HL-60/S4 (cell line): ENCODE data around the gene PRDM16.

ENCODE experiments used
- in situ Hi-C: fragments of 300-500 bp; cut with MboI; formaldehyde crosslinking; loops from 2 replicates; pipeline ENCODE4 v1.14.3; 2022; ENCODE audit warnings: low sequenced_read_pairs

The PRDM16 gene

GRCh38 chr1:3327936-3328590, 259.1 kb downstream of the PRDM16 start:
- in situ Hi-C loops: no loop called here

GRCh38 chr1:3329640-3330281, 260.8 kb downstream of the PRDM16 start:
- in situ Hi-C loops: no loop called here

DNA sequence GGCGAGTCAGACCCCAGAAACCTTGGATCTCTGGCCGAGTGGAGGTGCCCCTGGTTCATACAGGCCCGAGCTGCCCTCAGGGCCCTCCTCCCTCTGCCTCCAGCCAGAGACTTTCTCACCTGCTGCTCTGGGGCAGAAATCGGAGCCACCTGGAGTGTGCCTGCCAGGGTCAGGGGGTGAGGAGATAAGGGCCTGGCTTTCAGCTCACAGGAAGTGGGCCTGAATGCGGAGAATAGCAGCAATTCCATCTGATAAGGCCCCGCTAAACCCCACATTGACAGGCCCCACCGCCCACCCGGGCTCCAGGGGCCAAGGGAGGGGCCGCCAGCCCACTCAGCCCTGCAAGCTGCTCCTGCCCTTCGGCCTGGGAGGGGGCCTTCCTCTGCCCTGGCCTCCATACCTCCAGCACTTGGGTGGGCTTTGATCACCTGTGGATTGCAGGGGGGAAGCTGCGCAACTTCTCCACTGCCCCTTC, 261.8 kb downstream of the PRDM16 start:
- in situ Hi-C loops: no loop called here

- in situ Hi-C loops: no loop called here
Observed at GRCh38 chr1:3331564-3331963, 262.6 kb downstream of the PRDM16 start.

DNA sequence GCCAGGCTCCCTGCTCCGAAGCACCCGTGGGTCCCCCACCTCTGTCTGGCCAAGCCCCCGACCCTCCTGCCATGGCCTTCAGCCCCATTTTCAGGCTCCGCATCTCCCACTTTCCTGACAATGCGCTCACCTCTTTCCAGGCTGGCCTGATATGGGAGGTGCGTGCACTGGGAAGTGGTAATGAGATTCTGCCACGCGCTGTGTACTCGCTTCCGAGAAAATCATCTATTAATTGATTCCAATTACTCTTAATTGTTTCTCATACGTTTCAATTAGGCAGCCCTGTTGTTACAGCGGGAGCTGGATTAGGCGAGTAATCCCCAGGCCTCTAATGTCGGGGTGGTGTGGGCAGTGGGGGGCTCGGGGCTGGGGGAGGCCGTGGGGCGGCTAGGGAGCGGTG, 263.0 kb downstream of the PRDM16 start:
- in situ Hi-C loops: no loop called here

DNA sequence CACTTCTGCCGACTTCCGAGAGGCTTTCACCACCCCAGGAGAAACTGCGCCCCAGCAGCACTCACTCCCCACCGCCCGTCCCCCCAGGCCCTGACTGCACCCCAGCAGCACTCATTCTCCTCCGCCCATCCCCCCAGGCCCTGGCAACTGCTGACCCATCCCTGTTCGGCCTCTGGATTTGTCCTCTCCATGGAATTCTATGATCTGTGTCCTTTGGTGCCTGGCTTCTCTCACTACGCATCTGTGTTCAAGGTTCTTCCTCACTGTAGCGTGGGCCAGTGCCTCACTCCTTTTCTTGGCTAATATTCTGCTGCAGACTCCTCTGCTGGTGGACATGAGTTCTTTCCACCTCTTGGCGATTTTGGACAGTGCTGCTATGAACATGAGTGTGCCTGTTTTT, 263.7 kb downstream of the PRDM16 start:
- in situ Hi-C loops: no loop called here

- in situ Hi-C loops: no loop called here
Observed at GRCh38 chr1:3333903-3334302, 264.9 kb downstream of the PRDM16 start.

DNA sequence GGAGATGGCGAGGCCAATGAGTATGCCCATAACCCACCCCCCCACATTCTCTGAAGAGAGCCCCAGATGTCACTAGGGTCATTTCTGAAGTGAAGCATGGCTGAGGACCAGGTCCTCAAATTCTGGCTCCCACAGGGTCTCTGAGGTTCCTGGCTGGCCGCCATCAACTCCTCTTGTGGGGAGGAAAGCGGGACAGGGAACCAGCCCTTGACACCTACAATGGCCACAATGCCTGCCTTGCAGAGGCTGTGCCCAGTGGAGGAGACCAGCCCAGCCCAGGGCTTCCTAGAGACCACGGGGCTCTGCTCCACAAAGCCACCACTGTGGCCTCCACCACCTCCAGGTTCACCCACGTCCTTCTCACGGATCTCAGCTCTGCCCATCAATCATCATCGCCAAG, 265.4 kb downstream of the PRDM16 start:
- in situ Hi-C loops: no loop called here

- in situ Hi-C loops: no loop called here
Observed at GRCh38 chr1:3335754-3336640, 267.0 kb downstream of the PRDM16 start.

DNA sequence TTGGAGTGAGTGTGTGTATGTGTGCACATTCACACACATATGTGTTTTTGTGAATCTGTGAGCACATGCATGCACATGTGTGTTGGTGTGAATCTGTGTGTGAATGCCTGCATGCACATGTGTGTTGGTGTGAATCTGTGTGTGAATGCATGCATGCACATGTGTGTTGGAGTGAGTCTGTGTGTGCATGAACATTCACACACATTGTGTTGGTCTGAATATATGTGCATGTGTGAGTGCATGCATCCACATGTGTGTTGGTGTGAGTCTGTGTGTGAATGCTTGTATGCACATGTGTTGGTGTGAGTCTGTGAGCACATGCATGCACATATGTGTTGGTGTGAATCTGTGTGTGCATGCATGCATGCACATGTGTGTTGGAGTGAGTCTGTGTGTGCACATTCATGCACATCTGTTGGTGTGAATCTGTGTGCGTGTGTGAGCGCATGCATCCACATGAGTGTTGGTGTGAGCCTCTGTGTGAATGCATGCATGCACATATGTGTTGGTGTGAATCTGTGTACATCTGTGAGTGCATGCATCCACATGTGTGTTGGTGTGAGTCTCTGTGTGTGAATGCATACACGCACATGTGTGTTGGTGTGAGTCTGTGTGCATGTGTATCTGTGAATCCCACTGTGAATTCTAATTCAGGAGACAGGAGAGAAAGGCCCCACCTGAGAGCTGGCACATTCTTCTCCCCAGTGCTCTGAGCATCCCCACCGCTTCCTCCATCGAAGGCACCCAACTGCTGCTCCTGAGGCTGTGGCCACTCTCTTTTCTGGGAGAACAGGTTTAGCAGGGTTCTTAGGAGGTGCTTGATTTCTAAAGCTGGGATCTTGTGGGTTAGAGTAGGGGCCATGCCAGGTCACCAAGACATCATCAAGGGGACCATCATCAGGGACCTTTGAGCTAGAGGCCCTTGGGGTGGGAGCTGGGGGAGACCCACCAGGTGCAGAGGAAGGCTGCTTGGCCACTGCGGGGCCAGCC, 267.9 kb downstream of the PRDM16 start:
- in situ Hi-C loops: no loop called here

DNA sequence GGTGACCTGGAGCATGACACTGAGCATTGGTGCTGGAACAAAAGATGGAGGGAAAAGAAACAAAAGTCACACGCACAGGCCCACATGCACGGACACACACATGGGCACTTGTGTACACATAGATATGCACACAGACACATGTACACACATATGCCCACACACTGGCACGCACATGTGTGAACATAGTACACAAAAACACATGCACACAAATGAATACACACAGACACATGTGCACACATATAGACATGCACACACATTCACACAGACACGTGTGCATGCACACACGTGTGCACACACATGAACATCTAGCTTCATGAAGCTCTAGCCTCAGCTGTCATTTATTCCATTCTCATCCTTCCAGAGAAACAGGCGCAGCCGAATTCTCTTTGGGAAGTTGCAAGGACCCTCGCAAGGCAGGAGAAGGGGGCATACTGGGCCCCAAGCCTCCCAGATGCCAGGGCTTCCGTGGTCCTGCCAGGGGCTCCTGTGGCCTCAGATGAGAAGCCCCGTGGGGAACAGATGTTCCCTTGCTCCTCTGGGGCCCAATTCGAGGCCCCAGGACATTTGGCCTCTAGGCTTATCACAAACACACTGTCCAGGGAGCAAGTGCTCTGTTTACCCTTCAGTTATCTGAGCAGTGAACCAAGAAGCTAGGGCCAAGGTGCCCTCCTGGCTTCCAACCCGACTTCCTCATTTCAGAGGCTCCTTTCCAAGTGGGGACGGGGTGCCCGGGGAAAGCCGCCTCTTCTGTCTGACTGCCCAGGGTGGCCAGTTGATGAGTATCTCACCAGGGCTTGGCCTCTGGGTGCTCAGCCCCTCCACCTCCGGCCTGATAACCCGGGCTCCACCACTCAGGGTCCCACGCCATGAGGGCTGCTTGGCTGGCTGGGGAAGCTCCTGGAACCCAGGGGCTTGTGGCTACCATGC, 269.1 kb downstream of the PRDM16 start:
- in situ Hi-C loops: no loop called here

- in situ Hi-C loops: no loop called here
Observed at GRCh38 chr1:3338725-3339070, 269.7 kb downstream of the PRDM16 start.

- in situ Hi-C loops: no loop called here
Observed at GRCh38 chr1:3339856-3340255, 270.9 kb downstream of the PRDM16 start.

- in situ Hi-C loops: no loop called here
Observed at GRCh38 chr1:3340548-3341235, 271.7 kb downstream of the PRDM16 start.

GRCh38 chr1:3341236-3341994, 272.4 kb downstream of the PRDM16 start:
- in situ Hi-C loops: no loop called here

DNA sequence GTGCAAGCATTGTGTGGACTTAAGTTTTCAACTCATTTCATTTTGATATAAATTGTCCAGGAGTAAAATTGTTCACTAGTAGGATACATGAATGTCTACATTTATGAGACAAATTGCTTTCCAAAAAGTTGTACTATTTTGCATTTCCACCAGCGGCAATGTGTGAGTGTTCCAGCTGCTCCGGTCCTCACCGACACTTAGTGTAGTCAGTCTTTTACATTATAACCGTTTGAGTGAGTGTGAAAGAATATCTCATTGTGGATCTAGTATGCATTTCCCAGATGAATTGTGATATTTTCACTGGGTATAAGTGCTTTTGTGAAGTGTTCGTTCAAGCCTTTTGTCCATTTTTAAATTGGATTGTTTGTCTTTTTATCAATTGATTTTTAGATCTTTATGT, 274.0 kb downstream of the PRDM16 start:
- in situ Hi-C loops: no loop called here

GRCh38 chr1:3344395-3344794, 275.4 kb downstream of the PRDM16 start:
- in situ Hi-C loops: no loop called here

DNA sequence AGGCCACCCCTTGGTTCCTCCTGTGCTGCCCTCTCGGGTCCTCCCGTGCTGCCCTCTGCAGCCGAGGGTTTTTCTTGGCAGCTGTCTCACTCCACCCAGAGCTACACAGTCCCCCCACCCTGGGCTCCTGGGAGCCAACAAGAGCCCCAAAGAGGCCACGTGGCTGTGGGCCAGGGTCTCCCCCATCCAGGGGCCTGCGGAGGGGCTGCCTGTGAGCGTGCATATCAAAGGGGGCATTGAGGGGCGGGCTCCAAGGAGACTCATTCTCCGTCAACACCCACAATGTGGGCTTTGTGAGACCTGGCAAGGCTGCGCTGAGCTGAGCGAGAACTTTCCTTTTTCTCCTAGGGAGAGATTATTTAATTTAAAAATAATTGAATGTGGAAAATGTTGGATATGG, 276.8 kb downstream of the PRDM16 start:
- in situ Hi-C loops: no loop called here
